ENCODE results near the gene TMEM184C. TPM values are rescaled to one million over a fixed set of nuclear protein-coding genes. Genes with fewer than 3 reads are reported as not detected.

The TMEM184C gene
- total RNA-seq, 1 donor from 2014 or later: 27.9 TPM

- TF ChIP-seq CTCF (IDR thresholded peaks at IDR 0.05): no peak
- intact Hi-C loops (cut with micrococcal nuclease): no loop called here
- Mint-ChIP-seq H3K36me3 (ENCODE audit: low read depth) (no peaks in the 10 kb centered on the region), H3K4me3 (no peak overlapping the region), H3K27ac (no peak overlapping the region), H3K27me3 (peaks cover 7% of the 10 kb centered on the region), H3K9me3 (no peaks in the 10 kb centered on the region), H3K4me1 (no peaks in the 10 kb centered on the region)
- DNase-seq: no peak
- ChIA-PET CTCF (no interaction called here), POLR2A (no interaction called here)
- ATAC-seq (ENCODE audit: low read depth): no peak
Measured at GRCh38 chr4:147597561-147597960, 19.6 kb upstream of the TMEM184C start.

GRCh38 chr4:147599206-147599605, 18.0 kb upstream of the TMEM184C start:
- Mint-ChIP-seq H3K36me3 (ENCODE audit: low read depth) (no peaks in the 10 kb centered on the region), H3K4me3 (no peak overlapping the region), H3K9me3 (no peaks in the 10 kb centered on the region), H3K4me1 (no peaks in the 10 kb centered on the region), H3K27ac (no peak overlapping the region), H3K27me3 (peaks cover 4% of the 10 kb centered on the region)
- DNase-seq (no peak), ATAC-seq (ENCODE audit: low read depth) (no peak)
- no peak for TF ChIP-seq CTCF (IDR thresholded peaks at IDR 0.05)
- ChIA-PET CTCF (interaction anchor here (2.1 kb wide), 1 partner anchor 10 kb away, joined by 11 read pairs; no protein-coding TSS in a partner anchor), POLR2A (no interaction called here)
- intact Hi-C loops (cut with micrococcal nuclease): no loop called here

GRCh38 chr4:147599769-147600168, 17.4 kb upstream of the TMEM184C start:
- no peak for ATAC-seq (ENCODE audit: low read depth)
- no peak overlapping the region for H3K4me3 Mint-ChIP-seq
- DNase-seq: no peak
- H3K36me3 Mint-ChIP-seq (ENCODE audit: low read depth): no peaks in the 10 kb centered on the region
- H3K9me3 Mint-ChIP-seq: no peaks in the 10 kb centered on the region
- peaks cover under 1% of the 10 kb centered on the region for H3K27me3 Mint-ChIP-seq
- intact Hi-C loops (cut with micrococcal nuclease): no loop called here
- H3K27ac Mint-ChIP-seq: no peak overlapping the region
- ChIA-PET CTCF (interaction anchor here (0.9 to 2.1 kb wide), 2 partner anchors 10 to 109 kb away, joined by 3 to 11 read pairs; no protein-coding TSS in a partner anchor), POLR2A (no interaction called here)
- no peaks in the 10 kb centered on the region for H3K4me1 Mint-ChIP-seq
- TF ChIP-seq CTCF (IDR thresholded peaks at IDR 0.05): no peak

- no peak overlapping the region for H3K27ac Mint-ChIP-seq
- H3K4me1 Mint-ChIP-seq: no peaks in the 10 kb centered on the region
- ATAC-seq (ENCODE audit: low read depth) (no peak), DNase-seq (no peak)
- POLR2A ChIA-PET: interaction anchor here (0.6 kb wide), 1 partner anchor 837 kb away, joined by 4 read pairs; the partner anchor contains the start of gene NR3C2
- H3K27me3 Mint-ChIP-seq: peaks cover 7% of the 10 kb centered on the region
- CTCF ChIA-PET: no interaction called here
- H3K36me3 Mint-ChIP-seq (ENCODE audit: low read depth): no peaks in the 10 kb centered on the region
- intact Hi-C loops (cut with micrococcal nuclease): no loop called here
- no peak for TF ChIP-seq CTCF (IDR thresholded peaks at IDR 0.05)
- no peak overlapping the region for H3K4me3 Mint-ChIP-seq
- H3K9me3 Mint-ChIP-seq: no peaks in the 10 kb centered on the region
Measured at GRCh38 chr4:147605499-147605898, 11.7 kb upstream of the TMEM184C start.

GRCh38 chr4:147607471-147607870, 9.7 kb upstream of the TMEM184C start:
- TF ChIP-seq CTCF (IDR thresholded peaks at IDR 0.05): no peak
- peaks cover 9% of the 10 kb centered on the region for H3K27me3 Mint-ChIP-seq
- H3K4me3 Mint-ChIP-seq: no peak overlapping the region
- H3K27ac Mint-ChIP-seq: no peak overlapping the region
- CTCF ChIA-PET: no interaction called here
- no peaks in the 10 kb centered on the region for H3K4me1 Mint-ChIP-seq
- no peaks in the 10 kb centered on the region for H3K9me3 Mint-ChIP-seq
- no peaks in the 10 kb centered on the region for H3K36me3 Mint-ChIP-seq (ENCODE audit: low read depth)
- ATAC-seq (ENCODE audit: low read depth) (no peak), DNase-seq (no peak)
- POLR2A ChIA-PET: no interaction called here
- intact Hi-C loops (cut with micrococcal nuclease): no loop called here
